GM12875 (cell line): ENCODE results near the gene RCCD1.
A peak's percentile ranks its signal among the peaks of the same experiment; 100 is the strongest.
"Not testable (repeated sequence)": the region's sequence is repeated elsewhere in the genome, so short reads cannot be mapped to it uniquely, and the experiment has no call there.

Experiments used
- H3K4me3 ChIP-seq: one replicate; pipeline ENCODE4 v1.5.1; 2011; ENCODE audit warnings: low read depth, low read length, control low read depth
- TF ChIP-seq, protein P1 (sequence below): IDR thresholded peaks from 2 replicates; pipeline ENCODE4 v1.5.1; 2011; ENCODE audit warnings: low read depth, mild to moderate bottlenecking, control low read depth, inconsistent platforms, low read length, moderate library complexity, borderline replicate concordance; ENCODE audit not compliant: insufficient read depth

Gene RCCD1

DNA sequence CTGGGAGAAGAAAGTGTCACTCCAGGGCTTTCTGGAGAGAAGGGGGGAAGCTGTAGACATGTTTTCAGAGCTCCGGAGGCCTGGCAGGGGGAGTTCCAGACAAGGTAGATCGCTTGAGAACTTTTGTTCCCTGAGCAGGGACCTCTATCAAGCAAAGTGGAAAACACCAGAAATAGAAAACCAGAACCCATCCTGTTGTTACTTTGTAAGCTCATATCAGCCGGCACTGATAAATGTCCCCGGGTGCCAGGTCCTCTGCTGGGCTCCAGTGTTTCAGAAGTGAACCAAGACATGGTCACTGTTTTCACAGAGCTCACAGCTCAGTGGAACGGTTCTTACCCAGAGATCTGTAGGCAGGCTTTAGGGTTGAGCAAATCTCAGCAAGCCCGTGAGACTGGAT is 35.8 kb upstream of the RCCD1 start:
- no peak overlapping the region for H3K4me3 ChIP-seq
- TF ChIP-seq, protein P1, sequence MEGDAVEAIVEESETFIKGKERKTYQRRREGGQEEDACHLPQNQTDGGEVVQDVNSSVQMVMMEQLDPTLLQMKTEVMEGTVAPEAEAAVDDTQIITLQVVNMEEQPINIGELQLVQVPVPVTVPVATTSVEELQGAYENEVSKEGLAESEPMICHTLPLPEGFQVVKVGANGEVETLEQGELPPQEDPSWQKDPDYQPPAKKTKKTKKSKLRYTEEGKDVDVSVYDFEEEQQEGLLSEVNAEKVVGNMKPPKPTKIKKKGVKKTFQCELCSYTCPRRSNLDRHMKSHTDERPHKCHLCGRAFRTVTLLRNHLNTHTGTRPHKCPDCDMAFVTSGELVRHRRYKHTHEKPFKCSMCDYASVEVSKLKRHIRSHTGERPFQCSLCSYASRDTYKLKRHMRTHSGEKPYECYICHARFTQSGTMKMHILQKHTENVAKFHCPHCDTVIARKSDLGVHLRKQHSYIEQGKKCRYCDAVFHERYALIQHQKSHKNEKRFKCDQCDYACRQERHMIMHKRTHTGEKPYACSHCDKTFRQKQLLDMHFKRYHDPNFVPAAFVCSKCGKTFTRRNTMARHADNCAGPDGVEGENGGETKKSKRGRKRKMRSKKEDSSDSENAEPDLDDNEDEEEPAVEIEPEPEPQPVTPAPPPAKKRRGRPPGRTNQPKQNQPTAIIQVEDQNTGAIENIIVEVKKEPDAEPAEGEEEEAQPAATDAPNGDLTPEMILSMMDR, result no peak

- TF ChIP-seq, protein P1, result no peak
- no peak overlapping the region for H3K4me3 ChIP-seq
These were observed 32.8 kb upstream of the RCCD1 start for GRCh38 chr15:90921887-90922286.

DNA sequence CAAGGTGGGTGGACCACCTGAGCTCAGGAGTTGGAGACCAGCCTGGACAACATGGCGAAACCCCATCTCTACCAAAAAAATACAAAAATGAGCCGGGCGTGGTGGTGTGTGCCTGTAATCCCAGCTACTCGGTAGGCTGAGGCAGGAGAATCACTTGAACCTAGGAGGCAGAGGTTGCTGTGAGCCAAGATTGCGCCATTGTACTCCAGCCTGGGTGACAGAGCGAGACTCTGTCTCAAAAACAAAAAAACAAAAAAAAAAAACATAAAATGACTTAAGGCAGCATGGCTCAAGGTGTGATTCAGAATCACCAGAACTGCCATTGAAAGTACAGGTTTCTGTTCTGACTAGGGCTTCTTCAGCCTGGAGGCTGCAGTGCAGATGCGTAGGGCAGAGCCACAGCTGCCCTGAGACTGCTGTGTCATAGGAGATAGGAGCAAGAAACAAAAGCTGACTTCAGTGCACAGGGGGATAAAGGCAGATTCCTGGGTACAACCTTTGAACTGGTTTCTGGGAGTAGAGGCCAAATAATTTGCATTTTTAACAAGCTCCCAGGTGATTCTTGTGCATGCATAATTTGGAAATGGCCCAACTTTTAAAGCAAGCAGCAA is 31.9 kb upstream of the RCCD1 start:
- H3K4me3 ChIP-seq, result not testable (repeated sequence)

GRCh38 chr15:90924375-90924774 is 30.3 kb upstream of the RCCD1 start:
- no peak overlapping the region for H3K4me3 ChIP-seq
- TF ChIP-seq, protein P1, result no peak

DNA sequence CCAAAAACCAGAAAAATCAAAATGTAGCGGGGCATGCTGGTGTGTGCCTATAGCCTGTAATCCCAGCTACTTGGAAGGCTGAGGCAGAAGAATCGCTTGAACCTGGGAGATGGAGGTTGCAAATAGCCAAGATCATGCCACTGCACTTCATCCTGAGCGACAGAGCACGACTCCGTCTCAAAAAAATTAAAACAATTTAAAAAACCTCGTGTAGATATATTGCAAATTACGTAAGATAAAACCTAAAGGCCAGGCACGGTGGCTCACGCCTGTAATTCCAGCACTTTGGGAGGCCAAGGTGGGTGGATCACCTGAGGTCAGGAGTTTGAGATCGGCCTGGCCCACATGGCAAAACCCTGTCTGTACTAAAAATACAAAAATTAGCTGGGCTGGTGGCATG is 27.9 kb upstream of the RCCD1 start:
- H3K4me3 ChIP-seq, result not testable (repeated sequence)

DNA sequence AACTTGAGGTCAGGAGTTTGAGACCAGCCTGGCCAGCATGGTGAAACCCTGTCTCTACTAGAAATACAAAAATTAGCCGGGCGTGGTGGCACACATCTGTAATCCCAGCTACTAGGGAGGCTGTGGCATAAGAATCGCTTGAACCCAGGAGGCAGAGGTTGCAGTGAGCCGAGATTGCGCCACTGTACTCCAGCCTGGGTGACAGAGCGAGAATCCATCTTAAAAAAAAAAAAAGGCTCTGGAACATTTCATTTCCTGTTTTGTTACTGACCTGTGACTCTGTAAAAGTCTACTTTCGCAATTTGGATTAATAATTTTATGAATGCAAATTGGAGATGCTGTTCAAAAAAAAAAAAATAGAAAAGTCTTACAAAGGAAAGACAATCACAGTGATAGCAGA is 26.6 kb upstream of the RCCD1 start:
- H3K4me3 ChIP-seq, result not testable (repeated sequence)

- H3K4me3 ChIP-seq, result peak overlapping the region; percentile 70
- TF ChIP-seq, protein P1, result no peak
These were observed 25.3 kb upstream of the RCCD1 start for GRCh38 chr15:90929246-90930019.

GRCh38 chr15:90930861-90931574 is 23.7 kb upstream of the RCCD1 start:
- TF ChIP-seq, protein P1, result no peak

GRCh38 chr15:90931575-90931827 is 23.2 kb upstream of the RCCD1 start:
- TF ChIP-seq, protein P1, result no peak
- H3K4me3 ChIP-seq, result peak overlapping the region; percentile 91

More at GRCh38 chr15:90930861-90931574, 23.7 kb upstream of the RCCD1 start:
- peak overlapping the region; percentile 91 for H3K4me3 ChIP-seq
